ENCODE measurements around the gene PHLDB3. TPM values are rescaled to one million over a fixed set of nuclear protein-coding genes. Genes with fewer than 3 reads are reported as not detected.

Gene PHLDB3
- total and polyA plus RNA-seq, 2 donors (not counting 3 experiments of a cell fraction or from before 2014, with no cell fraction given) = 5.5 to 12.0 TPM

DNA sequence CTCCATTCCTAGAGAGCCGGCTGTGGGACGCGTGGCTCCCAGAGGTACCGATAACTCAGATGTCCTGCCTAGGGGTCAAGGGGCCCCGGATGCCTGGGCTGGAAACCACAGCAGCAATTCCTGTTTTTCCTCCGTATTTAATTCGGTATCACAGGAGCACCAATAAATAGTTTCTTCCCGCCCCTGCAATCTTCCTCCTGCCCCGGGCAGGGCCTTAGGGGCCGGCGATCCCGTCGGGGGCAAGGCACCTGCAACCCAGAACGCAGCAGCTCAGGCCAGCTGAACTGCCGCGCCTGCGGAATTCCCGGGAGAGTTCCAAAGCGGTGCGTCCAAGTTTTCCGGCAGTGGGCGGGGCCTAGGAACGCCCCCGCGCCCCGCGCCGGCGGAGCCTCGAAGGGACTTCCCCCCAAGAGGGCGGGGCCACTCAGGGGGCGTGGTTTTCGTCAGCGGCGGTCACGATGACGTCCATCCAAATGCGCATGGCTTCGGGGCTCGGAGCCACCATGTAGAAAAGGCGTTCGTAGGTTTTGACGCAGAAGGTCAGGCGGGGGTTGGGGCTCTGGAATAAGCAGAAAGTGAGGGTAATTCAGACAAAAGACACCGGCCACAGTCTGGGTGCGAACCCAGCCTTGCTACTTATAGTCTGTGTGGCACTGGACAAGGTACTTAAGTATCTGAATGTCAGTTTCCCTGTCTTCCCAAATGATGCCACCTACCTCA is 29.4 kb downstream of the PHLDB3 start:
- FAIRE-seq (peak; percentile 87), DNase-seq (ENCODE audit: low read depth, low spot score) (peak; percentile 95)
- Histone ChIP-seq H3K4me3 (replicated peaks in 1 of 3; ENCODE audit: insufficient read depth in 1 of 3, low read depth in 1 of 3, low read length in 3 of 3) (peak overlapping the region; percentile 30 to 51 (median 44)), H3K79me2 (ENCODE audit: control insufficient read depth, insufficient read depth, low read length) (no peaks in the 10 kb centered on the region), H3K36me3 (ENCODE audit: control insufficient read depth in 2 of 2, extremely low read depth in 1 of 2, insufficient read depth in 2 of 2, low read length in 2 of 2) (peaks cover 0 to 2% of the 10 kb centered on the region in 2 experiments), H2AFZ (ENCODE audit: low read depth, low read length) (peak overlapping the region; percentile 99), H3K4me2 (ENCODE audit: insufficient read depth, low read length) (peak overlapping the region; percentile 94), H3K27me3 (ENCODE audit: control insufficient read depth in 2 of 2, insufficient read depth in 2 of 2, low read length in 2 of 2) (no peaks in the 10 kb centered on the region), H4K20me1 (replicated peaks; ENCODE audit: control insufficient read depth, extremely low read depth, insufficient read depth, low read length) (no peaks in the 10 kb centered on the region), H3K4me1 (ENCODE audit: control insufficient read depth, extremely low read depth, insufficient read depth, low read length) (peaks cover 11% of the 10 kb centered on the region), H3K9me3 (replicated peaks; ENCODE audit: control insufficient read depth, insufficient read depth, low read length) (no peaks in the 10 kb centered on the region), H3K27ac (ENCODE audit: insufficient read depth, low read depth, low read length) (peak overlapping the region; percentile 76), H3K9ac (replicated peaks; ENCODE audit: extremely low read depth, insufficient read depth, low read length) (peak overlapping the region; percentile 70), H3K9me1 (replicated peaks; ENCODE audit: control insufficient read depth, extremely low read depth, insufficient read depth, low read length) (no peaks in the 10 kb centered on the region)
- TF ChIP-seq GATA2 (IDR thresholded peaks at IDR 0.05; ENCODE audit: insufficient read depth, insufficient read length, low read depth, low read length) (no peak), MAX (IDR thresholded peaks at IDR 0.05; ENCODE audit: insufficient read depth, insufficient read length) (no peak), JUN (IDR thresholded peaks at IDR 0.05; ENCODE audit: borderline replicate concordance, insufficient read depth, insufficient read length, low read depth) (peak; percentile 3), MYC (IDR thresholded peaks at IDR 0.05; ENCODE audit: low read depth, low read length) (no peak), POLR2AphosphoS5 (IDR thresholded peaks at IDR 0.05; ENCODE audit: insufficient read depth, low read depth, low read length) (peak; percentile 44), POLR2A (IDR thresholded peaks at IDR 0.05; ENCODE audit: low read depth, low read length) (peak; percentile 52), EZH2 (IDR thresholded peaks at IDR 0.05; ENCODE audit: borderline replicate concordance, low read depth, low read length, severe bottlenecking) (no peak), FOS (IDR thresholded peaks at IDR 0.05; ENCODE audit: borderline replicate concordance, insufficient read depth, low read length) (no peak)
- TF ChIP-seq, protein P1, sequence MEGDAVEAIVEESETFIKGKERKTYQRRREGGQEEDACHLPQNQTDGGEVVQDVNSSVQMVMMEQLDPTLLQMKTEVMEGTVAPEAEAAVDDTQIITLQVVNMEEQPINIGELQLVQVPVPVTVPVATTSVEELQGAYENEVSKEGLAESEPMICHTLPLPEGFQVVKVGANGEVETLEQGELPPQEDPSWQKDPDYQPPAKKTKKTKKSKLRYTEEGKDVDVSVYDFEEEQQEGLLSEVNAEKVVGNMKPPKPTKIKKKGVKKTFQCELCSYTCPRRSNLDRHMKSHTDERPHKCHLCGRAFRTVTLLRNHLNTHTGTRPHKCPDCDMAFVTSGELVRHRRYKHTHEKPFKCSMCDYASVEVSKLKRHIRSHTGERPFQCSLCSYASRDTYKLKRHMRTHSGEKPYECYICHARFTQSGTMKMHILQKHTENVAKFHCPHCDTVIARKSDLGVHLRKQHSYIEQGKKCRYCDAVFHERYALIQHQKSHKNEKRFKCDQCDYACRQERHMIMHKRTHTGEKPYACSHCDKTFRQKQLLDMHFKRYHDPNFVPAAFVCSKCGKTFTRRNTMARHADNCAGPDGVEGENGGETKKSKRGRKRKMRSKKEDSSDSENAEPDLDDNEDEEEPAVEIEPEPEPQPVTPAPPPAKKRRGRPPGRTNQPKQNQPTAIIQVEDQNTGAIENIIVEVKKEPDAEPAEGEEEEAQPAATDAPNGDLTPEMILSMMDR (IDR thresholded peaks at IDR 0.05; ENCODE audit: extremely low read depth in 1 of 2, insufficient read depth in 1 of 2, low read depth in 1 of 2, low read length in 2 of 2) = no peak
- CTCF ChIA-PET = interaction anchor here (1.3 to 2.0 kb wide), 3 partner anchors 12 to 29 kb away, joined by 3 to 6 read pairs (median 3); partner anchors contain the start of gene PHLDB3
- dilution Hi-C loops (cut with MboI; ENCODE audit: extremely low pct_ligation_motif_present, low sequenced_read_pairs) (no loop called here), intact Hi-C loops (cut with micrococcal nuclease) (loop anchor here (1.0 kb wide), 2 partner anchors 12 to 29 kb away; partner anchors contain the start of gene PHLDB3)
- no TSS peak for BruUV-seq (replicated peaks)
- POLR2A ChIA-PET = no interaction called here
